Measurements from ENCODE around the gene MYCL. TPM values are rescaled to one million over a fixed set of nuclear protein-coding genes. Genes with fewer than 3 reads are reported as not detected.

Gene MYCL
- total and polyA plus RNA-seq, 2 of the 8 experiments (the other 6 are each of a cell fraction or from before 2014, with no cell fraction given): 20.3 to 28.8 TPM

DNA sequence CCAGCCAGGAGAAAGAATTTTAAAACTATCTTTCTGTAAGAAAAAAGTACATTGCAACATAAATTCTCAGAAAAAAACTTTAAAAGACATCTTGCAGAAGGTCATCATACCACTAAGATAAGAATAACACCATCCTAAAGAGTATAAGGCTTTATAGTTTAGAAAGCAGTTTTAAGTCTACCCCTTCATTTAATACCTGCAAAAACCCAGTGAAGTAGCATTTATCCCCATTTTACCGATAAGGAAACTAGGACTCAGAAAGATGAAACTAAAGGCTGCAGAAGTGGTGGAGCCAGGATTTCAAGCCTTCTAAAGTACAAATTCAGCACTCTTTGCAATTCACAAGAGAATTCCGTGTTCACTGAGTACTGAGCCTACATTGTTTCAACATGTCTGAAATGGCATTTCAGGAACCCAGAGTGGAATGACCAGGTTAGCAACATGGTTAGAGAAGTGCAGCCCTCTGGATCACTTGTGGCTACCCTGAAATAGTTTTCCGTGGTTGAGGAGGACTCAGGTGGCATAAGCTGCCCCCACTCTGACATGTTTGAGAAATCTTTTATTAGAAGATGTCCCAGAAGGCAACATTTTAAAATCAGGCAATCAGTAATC, 6.7 kb downstream of the MYCL start:
- H3K79me2 ChIP-seq (ENCODE audit: control insufficient read depth in 1 of 2, insufficient read depth in 2 of 2, low read length in 2 of 2): 0 out of 4 replicates have a peak, but pooled peaks cover 0 to 6% of the 10 kb centered on the region in 2 experiments
- H3K79me1 ChIP-seq (ENCODE audit: low read depth, low read length): no peaks in the 10 kb centered on the region
- no peak overlapping the region for H2BK20ac ChIP-seq (ENCODE audit: low read length)
- no peak overlapping the region for H3K23ac ChIP-seq (ENCODE audit: insufficient read length)
- CTCF ChIA-PET (ENCODE audit: partially characterized antibody): interaction anchor here (0.6 to 17.0 kb wide), 6 partner anchors 13 to 79 kb away, joined by 3 to 184 read pairs (median 4); no protein-coding TSS in a partner anchor
- H2AK5ac ChIP-seq (ENCODE audit: low read depth, low read length): no peak overlapping the region
- FAIRE-seq: no peak
- H3K4me1 ChIP-seq (replicated peaks in 1 of 4; ENCODE audit: control insufficient read depth in 3 of 4, insufficient read depth in 4 of 4, low read length in 3 of 4): peaks cover 27 to 57% (median 36%) of the 10 kb centered on the region in 4 experiments
- 90% methylated on average over 3 of the region's 3 CpGs; no CpG with 5 or more reads in 1 of the 2 experiments for WGBS, 2 experiments (ENCODE audit: extremely low coverage in 1 of 2, insufficient coverage in 1 of 2, insufficient read length in 1 of 2, insufficient replicate concordance in 2 of 2, low coverage in 1 of 2, low lambda C conversion rate in 2 of 2, missing lambda C conversion rate in 1 of 2)
- no peak overlapping the region for H2BK12ac ChIP-seq (ENCODE audit: low read depth, low read length)
- H3K27me3 ChIP-seq (replicated peaks in 1 of 4; ENCODE audit: control insufficient read depth in 3 of 4, extremely low read depth in 1 of 4, insufficient read depth in 3 of 4, low read length in 3 of 4): no peaks in the 10 kb centered on the region; a peak in 2 of 7 replicates
- H3K4me2 ChIP-seq (ENCODE audit: insufficient read depth in 1 of 2, low read depth in 2 of 2, low read length in 2 of 2): no peak overlapping the region
- no peak overlapping the region for H3K56ac ChIP-seq (replicated peaks; ENCODE audit: insufficient read length, low read depth, low read length)
- no peak overlapping the region for H4K8ac ChIP-seq (ENCODE audit: extremely low read depth, insufficient read depth, low read length)
- peaks cover 0 to 9% (median 0%) of the 10 kb centered on the region in 4 experiments; a peak in 1 of 8 replicates for H3K36me3 ChIP-seq (ENCODE audit: control insufficient read depth in 2 of 4, insufficient read depth in 4 of 4, low read length in 3 of 4)
- H4K5ac ChIP-seq (ENCODE audit: insufficient read length, low read depth, low read length): no peak overlapping the region
- no peak overlapping the region for H3K4me3 ChIP-seq (ENCODE audit: extremely low read depth in 1 of 4, insufficient read depth in 2 of 4, low read depth in 3 of 4, low read length in 4 of 4)
- no peak overlapping the region for H3K18ac ChIP-seq (ENCODE audit: extremely low read depth, low read length)
- no peak overlapping the region for H2BK5ac ChIP-seq (ENCODE audit: low read depth, low read length)
- H3K9me3 ChIP-seq (ENCODE audit: insufficient read depth in 2 of 2, low read depth in 1 of 2, low read length in 1 of 2): no peaks in the 10 kb centered on the region
- no peak overlapping the region for H3K27ac ChIP-seq (ENCODE audit: low read depth, low read length)
- DNase-seq (ENCODE audit: low read depth in 1 of 2, low spot score in 2 of 2): no peak
- POLR2A ChIA-PET (ENCODE audit: partially characterized antibody): interaction anchor here (0.6 to 4.7 kb wide), 6 partner anchors 11 to 145 kb away, joined by 3 to 24 read pairs (median 8); partner anchors contain the start of genes CAP1 and TRIT1
- H2BK15ac ChIP-seq (ENCODE audit: low read length): no peak overlapping the region
- no peak overlapping the region for H3K4ac ChIP-seq (replicated peaks; ENCODE audit: insufficient read length, low read depth, low read length)
- no peak overlapping the region for H2BK120ac ChIP-seq (replicated peaks; ENCODE audit: low read depth, low read length)
- no peak overlapping the region for H3K9ac ChIP-seq (replicated peaks in 1 of 4; ENCODE audit: extremely low read depth in 1 of 4, low read depth in 3 of 4, low read length in 3 of 4)
- H3K23me2 ChIP-seq (ENCODE audit: low read depth, low read length): 0 out of 2 replicates have a peak, but pooled peaks cover 4% of the 10 kb centered on the region
- no peak overlapping the region for H2AFZ ChIP-seq (ENCODE audit: low read length)
- no peak overlapping the region for H3K14ac ChIP-seq (ENCODE audit: insufficient read length)
- H4K20me1 ChIP-seq (replicated peaks in 1 of 2; ENCODE audit: control insufficient read depth in 1 of 2, insufficient read depth in 2 of 2, low read length in 2 of 2): no peaks in the 10 kb centered on the region
- H4K91ac ChIP-seq (replicated peaks; ENCODE audit: insufficient read length, low read length): no peak overlapping the region
- TF ChIP-seq BACH1 (IDR thresholded peaks at IDR 0.05; ENCODE audit: low read length): no peak
- TF ChIP-seq HDAC6 (IDR thresholded peaks at IDR 0.05; ENCODE audit: low read depth, low read length): no peak
- TF ChIP-seq RXRA (IDR thresholded peaks at IDR 0.05; ENCODE audit: insufficient read depth, low read depth, low read length): no peak
- no peak for TF ChIP-seq GABPA (IDR thresholded peaks at IDR 0.05; ENCODE audit: borderline replicate concordance, insufficient read depth, low read length)
- no peak for TF ChIP-seq TAF1 (IDR thresholded peaks at IDR 0.05; ENCODE audit: low read depth, low read length)
- TF ChIP-seq BRCA1 (IDR thresholded peaks at IDR 0.05; ENCODE audit: low read depth, low read length): no peak
- no peak for TF ChIP-seq USF2 (IDR thresholded peaks at IDR 0.05; ENCODE audit: low read length)
- TF ChIP-seq HDAC2 (IDR thresholded peaks at IDR 0.05; ENCODE audit: borderline replicate concordance in 1 of 2, low read depth in 2 of 2, low read length in 2 of 2): no peak
- TF ChIP-seq, protein P1, sequence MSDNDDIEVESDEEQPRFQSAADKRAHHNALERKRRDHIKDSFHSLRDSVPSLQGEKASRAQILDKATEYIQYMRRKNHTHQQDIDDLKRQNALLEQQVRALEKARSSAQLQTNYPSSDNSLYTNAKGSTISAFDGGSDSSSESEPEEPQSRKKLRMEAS (IDR thresholded peaks at IDR 0.05): no peak
- no peak for TF ChIP-seq ZNF274 (IDR thresholded peaks at IDR 0.05; ENCODE audit: borderline replicate concordance, extremely low read depth, low read length)
- no peak for TF ChIP-seq SAP30 (IDR thresholded peaks at IDR 0.05; ENCODE audit: insufficient read depth, insufficient replicate concordance, low read length)

Measured in H1 (cell line).